ENCODE measurements around the gene FKBP4. TPM values are rescaled to one million over a fixed set of nuclear protein-coding genes. Genes with fewer than 3 reads are reported as not detected.

The FKBP4 gene
- total and polyA plus RNA-seq, 2 of the 13 experiments (the other 11 are each of a cell fraction or from before 2014, with no cell fraction given), result 25.7 to 66.1 TPM

- TF ChIP-seq FOXO1 (CRISPR knock-in tag; IDR thresholded peaks at IDR 0.05) (no peak), YY1 (IDR thresholded peaks at IDR 0.05; ENCODE audit: insufficient read depth, insufficient replicate concordance, low read depth, low read length) (no peak), ZNF253 (CRISPR knock-in tag; IDR thresholded peaks at IDR 0.05; ENCODE audit: borderline replicate concordance) (no peak), GPN1 (CRISPR knock-in tag; IDR thresholded peaks at IDR 0.05; ENCODE audit: borderline replicate concordance) (no peak), ZNF546 (CRISPR knock-in tag; conservative IDR thresholded peaks at IDR 0.05) (no peak), ZBTB7B (CRISPR knock-in tag; IDR thresholded peaks at IDR 0.05) (no peak), ZNF232 (CRISPR knock-in tag; IDR thresholded peaks at IDR 0.05; ENCODE audit: borderline replicate concordance) (no peak), ZNF674 (CRISPR knock-in tag; IDR thresholded peaks at IDR 0.05; ENCODE audit: low read depth) (no peak), MEIS2 (CRISPR knock-in tag; IDR thresholded peaks at IDR 0.05) (no peak), CBX1 (IDR thresholded peaks at IDR 0.05; ENCODE audit: low read depth) (no peak), HDAC6 (IDR thresholded peaks at IDR 0.05; ENCODE audit: low read depth, low read length) (no peak), ZNF781 (CRISPR knock-in tag; IDR thresholded peaks at IDR 0.05; ENCODE audit: borderline replicate concordance, not compliant biosample characterization) (no peak), ZNF3 (CRISPR knock-in tag; IDR thresholded peaks at IDR 0.05) (peak; percentile 92), HHEX (CRISPR knock-in tag; IDR thresholded peaks at IDR 0.05) (no peak), ZNF782 (CRISPR knock-in tag; IDR thresholded peaks at IDR 0.05; ENCODE audit: borderline replicate concordance) (no peak), LCORL (IDR thresholded peaks at IDR 0.05) (no peak), LCORL (CRISPR knock-in tag; IDR thresholded peaks at IDR 0.05) (no peak; the same call in 1 of the 2 replicates), THAP11 (CRISPR knock-in tag; IDR thresholded peaks at IDR 0.05) (no peak), GFI1 (CRISPR knock-in tag; IDR thresholded peaks at IDR 0.05; ENCODE audit: borderline replicate concordance) (no peak), NFIB (CRISPR knock-in tag; IDR thresholded peaks at IDR 0.05; ENCODE audit: borderline replicate concordance) (no peak), CHD2 (IDR thresholded peaks at IDR 0.05; ENCODE audit: low read depth, low read length) (0 out of 2 replicates have a peak, but pooled peaks have one; percentile 42), ARID3A (IDR thresholded peaks at IDR 0.05; ENCODE audit: low read depth, low read length) (no peak)
- TF ChIP-seq, protein P1, sequence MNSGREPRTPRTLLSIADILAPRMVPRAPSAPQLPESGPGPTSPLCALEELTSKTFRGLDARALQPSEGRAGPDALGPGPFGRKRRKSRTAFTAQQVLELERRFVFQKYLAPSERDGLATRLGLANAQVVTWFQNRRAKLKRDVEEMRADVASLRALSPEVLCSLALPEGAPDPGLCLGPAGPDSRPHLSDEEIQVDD (CRISPR knock-in tag; IDR thresholded peaks at IDR 0.05; ENCODE audit: borderline replicate concordance), result no peak
- TF ChIP-seq, protein P2, sequence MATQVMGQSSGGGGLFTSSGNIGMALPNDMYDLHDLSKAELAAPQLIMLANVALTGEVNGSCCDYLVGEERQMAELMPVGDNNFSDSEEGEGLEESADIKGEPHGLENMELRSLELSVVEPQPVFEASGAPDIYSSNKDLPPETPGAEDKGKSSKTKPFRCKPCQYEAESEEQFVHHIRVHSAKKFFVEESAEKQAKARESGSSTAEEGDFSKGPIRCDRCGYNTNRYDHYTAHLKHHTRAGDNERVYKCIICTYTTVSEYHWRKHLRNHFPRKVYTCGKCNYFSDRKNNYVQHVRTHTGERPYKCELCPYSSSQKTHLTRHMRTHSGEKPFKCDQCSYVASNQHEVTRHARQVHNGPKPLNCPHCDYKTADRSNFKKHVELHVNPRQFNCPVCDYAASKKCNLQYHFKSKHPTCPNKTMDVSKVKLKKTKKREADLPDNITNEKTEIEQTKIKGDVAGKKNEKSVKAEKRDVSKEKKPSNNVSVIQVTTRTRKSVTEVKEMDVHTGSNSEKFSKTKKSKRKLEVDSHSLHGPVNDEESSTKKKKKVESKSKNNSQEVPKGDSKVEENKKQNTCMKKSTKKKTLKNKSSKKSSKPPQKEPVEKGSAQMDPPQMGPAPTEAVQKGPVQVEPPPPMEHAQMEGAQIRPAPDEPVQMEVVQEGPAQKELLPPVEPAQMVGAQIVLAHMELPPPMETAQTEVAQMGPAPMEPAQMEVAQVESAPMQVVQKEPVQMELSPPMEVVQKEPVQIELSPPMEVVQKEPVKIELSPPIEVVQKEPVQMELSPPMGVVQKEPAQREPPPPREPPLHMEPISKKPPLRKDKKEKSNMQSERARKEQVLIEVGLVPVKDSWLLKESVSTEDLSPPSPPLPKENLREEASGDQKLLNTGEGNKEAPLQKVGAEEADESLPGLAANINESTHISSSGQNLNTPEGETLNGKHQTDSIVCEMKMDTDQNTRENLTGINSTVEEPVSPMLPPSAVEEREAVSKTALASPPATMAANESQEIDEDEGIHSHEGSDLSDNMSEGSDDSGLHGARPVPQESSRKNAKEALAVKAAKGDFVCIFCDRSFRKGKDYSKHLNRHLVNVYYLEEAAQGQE (IDR thresholded peaks at IDR 0.05; ENCODE audit: borderline replicate concordance in 1 of 2, low read depth in 1 of 2, low read length in 2 of 2), result peak in 1 of 2 experiments; percentile 42; a peak in 2 of 4 replicates
- TF ChIP-seq, protein P3, sequence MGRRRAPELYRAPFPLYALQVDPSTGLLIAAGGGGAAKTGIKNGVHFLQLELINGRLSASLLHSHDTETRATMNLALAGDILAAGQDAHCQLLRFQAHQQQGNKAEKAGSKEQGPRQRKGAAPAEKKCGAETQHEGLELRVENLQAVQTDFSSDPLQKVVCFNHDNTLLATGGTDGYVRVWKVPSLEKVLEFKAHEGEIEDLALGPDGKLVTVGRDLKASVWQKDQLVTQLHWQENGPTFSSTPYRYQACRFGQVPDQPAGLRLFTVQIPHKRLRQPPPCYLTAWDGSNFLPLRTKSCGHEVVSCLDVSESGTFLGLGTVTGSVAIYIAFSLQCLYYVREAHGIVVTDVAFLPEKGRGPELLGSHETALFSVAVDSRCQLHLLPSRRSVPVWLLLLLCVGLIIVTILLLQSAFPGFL (CRISPR knock-in tag; IDR thresholded peaks at IDR 0.05), result no peak
Measured at GRCh38 chr12:2783936-2784600, 10.7 kb upstream of the FKBP4 start (continued).

Data from HepG2 (cell line).